K562 (cell line): ENCODE data around the gene ANKRD6. TPM values are rescaled to one million over a fixed set of nuclear protein-coding genes. Genes with fewer than 3 reads are reported as not detected.

Experiments
- ATAC-seq: fragments of 200-7000 bp; cut with Tn5 transposase; 3 replicates; pipeline ENCODE4 v1.9.1; 2020; ENCODE audit warnings: moderate library complexity
- BruUV-seq: library from RNA; stranded (reverse); fragments of 400-500 nt; replicated peaks from 2 replicates; lab custom pipeline; 2021; lab: Mats Ljungman, UMichigan
- CTCF ChIA-PET: fragments of 300-600 bp; formaldehyde crosslinking; extraction: SDS; loops from one replicate; lab custom pipeline; 2021; ENCODE audit warnings: low intra/inter-chr PET ratio; lab: Yijun Ruan, JAX
- POLR2A ChIA-PET: fragments of 300-600, 350-650 bp; sonication (Branson Sonifier 250); formaldehyde crosslinking; extraction: SDS; loops from one replicate; lab custom pipeline; 2021; ENCODE audit warnings: antibody characterized with exemption, inconsistent platforms; lab: Yijun Ruan, JAX
- DNase-seq, 4 experiments: peaks; one replicate each; pipeline versions ENCODE4 v3.0.0 to v3.0.0-alpha.2; 2011 to 2018; ENCODE audit warnings: low spot score in 3 of 4, mixed read lengths in 3 of 4; ENCODE audit errors: extremely low read depth in 1 of 4
- FAIRE-seq: peaks from 2 replicates; lab custom pipeline; 2011; peaks lifted over from hg19 to GRCh38; lab: Jason Lieb, UNC
- H2AFZ ChIP-seq: 2 replicates; pipeline ENCODE4 v1.6.0; 2011; ENCODE audit warnings: low read depth, low read length, control low read depth, inconsistent platforms
- H3K27ac ChIP-seq: fragments of 200-600 bp; 3 replicates; pipeline ENCODE4 v1.8.0; 2011; ENCODE audit warnings: low read depth, mild to moderate bottlenecking, control low read depth, inconsistent platforms, low read length, moderate library complexity, mixed read lengths; ENCODE audit errors: extremely low read depth
- H3K27me3 ChIP-seq, 2 experiments: fragments of 300-600 bp in 1 of 2; 2 replicates in 1 of 2; 3 replicates in 1 of 2; pipeline versions ENCODE4 v1.6.0 to v1.8.0; 2011; ENCODE audit warnings: inconsistent platforms in 2 of 2, low read length in 2 of 2, mild to moderate bottlenecking in 1 of 2, mixed read lengths in 1 of 2, moderate library complexity in 1 of 2; ENCODE audit not compliant: control insufficient read depth in 2 of 2, insufficient read depth in 2 of 2
- H3K36me3 ChIP-seq: fragments of 300-600 bp; 3 replicates; pipeline ENCODE4 v1.8.0; 2011; ENCODE audit warnings: mild to moderate bottlenecking, low read length, inconsistent platforms; ENCODE audit not compliant: control insufficient read depth, insufficient read depth
- H3K4me1 ChIP-seq, 2 experiments: fragments of 200-600 bp in 1 of 2; replicated peaks in 1 of 2; 2 replicates in 1 of 2; 3 replicates in 1 of 2; pipeline versions ENCODE4 v1.5.1 to v1.8.0; 2011; ENCODE audit warnings: inconsistent platforms in 2 of 2, low read length in 2 of 2, mild to moderate bottlenecking in 1 of 2, mixed read lengths in 1 of 2, moderate library complexity in 1 of 2; ENCODE audit not compliant: control insufficient read depth in 2 of 2, insufficient read depth in 2 of 2
- H3K4me2 ChIP-seq: 2 replicates; pipeline ENCODE4 v1.6.1; 2011; ENCODE audit warnings: low read length, control low read depth, inconsistent platforms, mixed read lengths; ENCODE audit not compliant: insufficient read depth
- H3K4me3 ChIP-seq: fragments of 200-600 bp; sonication (generic), shearing (Covaris generic); 2 replicates; pipeline ENCODE4 v1.5.1; 2016; ENCODE audit warnings: control low read depth, inconsistent platforms
- H3K79me2 ChIP-seq: fragments of 200-600 bp; 3 replicates; pipeline ENCODE4 v1.8.0; 2011; ENCODE audit warnings: low read length, inconsistent platforms; ENCODE audit not compliant: control insufficient read depth, insufficient read depth
- H3K9ac ChIP-seq, 2 experiments: 2 replicates each; pipeline versions ENCODE4 v1.6.0 to v1.6.1; 2011; ENCODE audit warnings: low read depth in 2 of 2, low read length in 2 of 2, control low read depth in 1 of 2, inconsistent platforms in 1 of 2, mild to moderate bottlenecking in 1 of 2, mixed read lengths in 1 of 2; ENCODE audit not compliant: insufficient read depth in 1 of 2
- H3K9me1 ChIP-seq: one replicate; pipeline ENCODE4 v1.6.0; 2011; ENCODE audit warnings: inconsistent platforms, mild to moderate bottlenecking, low read length, moderate library complexity; ENCODE audit not compliant: control insufficient read depth, insufficient read depth
- H3K9me3 ChIP-seq: replicated peaks from 2 replicates; pipeline ENCODE4 v1.5.1; 2011; ENCODE audit warnings: low read depth, low read length, inconsistent platforms; ENCODE audit not compliant: control insufficient read depth, insufficient read depth
- H4K20me1 ChIP-seq: replicated peaks from 2 replicates; pipeline ENCODE4 v1.6.1; 2011; ENCODE audit warnings: low read length, inconsistent platforms, mixed read lengths; ENCODE audit not compliant: control insufficient read depth, insufficient read depth
- ARID1B ChIP-seq: fragments of 450-650 bp; IDR thresholded peaks from 2 replicates; pipeline ENCODE4 v1.6.1; 2016; ENCODE audit warnings: antibody characterized with exemption, mild to moderate bottlenecking, inconsistent platforms
- CEBPB ChIP-seq: fragments of 450-650 bp; IDR thresholded peaks from 2 replicates; pipeline ENCODE4 v1.6.1; 2016; ENCODE audit warnings: missing genetic modification characterization, missing compliant biosample characterization
- CHAMP1 ChIP-seq: fragments of 450-650 bp; IDR thresholded peaks from 2 replicates; pipeline ENCODE4 v1.6.1; 2016; ENCODE audit warnings: mild to moderate bottlenecking
- CREB1 ChIP-seq, 2 experiments: sonication (generic) in 1 of 2; formaldehyde crosslinking in 1 of 2; IDR thresholded peaks; 2 replicates each; pipeline versions ENCODE4 v1.6.1 to v1.8.0; 2012 to 2022; ENCODE audit warnings: inconsistent platforms in 1 of 2, mild to moderate bottlenecking in 1 of 2, missing genetic modification reagents in 1 of 2, moderate library complexity in 1 of 2
- E2F4 ChIP-seq: sonication (generic); formaldehyde crosslinking; IDR thresholded peaks from 2 replicates; pipeline ENCODE4 v1.8.0; 2022; ENCODE audit warnings: mild to moderate bottlenecking, low read depth, missing genetic modification reagents
- ELF1 ChIP-seq: fragments of 200-800 bp; sonication (Bioruptor generic); IDR thresholded peaks from 2 replicates; pipeline ENCODE4 v1.6.1; 2016; ENCODE audit warnings: missing genetic modification characterization, missing compliant biosample characterization
- GABPA ChIP-seq: fragments of 200-800 bp; sonication (Bioruptor generic); conservative IDR thresholded peaks from 2 replicates; pipeline ENCODE4 v1.6.1; 2016; ENCODE audit warnings: low read depth, missing genetic modification characterization, missing compliant biosample characterization
- JUN ChIP-seq, 2 experiments: sonication (generic) in 1 of 2; formaldehyde crosslinking in 1 of 2; IDR thresholded peaks; 2 replicates each; pipeline versions ENCODE4 v1.6.1 to v1.8.0; 2012 to 2022; ENCODE audit warnings: borderline replicate concordance in 2 of 2, mild to moderate bottlenecking in 2 of 2, improper control_type of control experiment in 1 of 2, low read depth in 1 of 2, low read length in 1 of 2, missing genetic modification reagents in 1 of 2
- OTX1 ChIP-seq: fragments of 450-650 bp; formaldehyde crosslinking; IDR thresholded peaks from 2 replicates; pipeline ENCODE4 v1.4.0; 2022; ENCODE audit warnings: mild to moderate bottlenecking
- PHTF2 ChIP-seq: fragments of 250-450 bp; sonication (Bioruptor Pico); IDR thresholded peaks from 2 replicates; pipeline ENCODE4 v1.5.0; 2021; ENCODE audit warnings: mild to moderate bottlenecking
- PRPF4 ChIP-seq: fragments of 200-400 bp; formaldehyde crosslinking; IDR thresholded peaks from one replicate; pipeline ENCODE4 v1.6.1; 2017; ENCODE audit warnings: low read length, low read depth, mild to moderate bottlenecking; ENCODE audit not compliant: insufficient read depth, poor library complexity, severe bottlenecking
- TCF7 ChIP-seq: sonication (generic); IDR thresholded peaks from 2 replicates; pipeline ENCODE4 v1.6.1; 2016; ENCODE audit warnings: antibody characterized with exemption, borderline replicate concordance
- ZKSCAN3 ChIP-seq: fragments of 250-450 bp; sonication (Bioruptor Pico); IDR thresholded peaks from 2 replicates; pipeline ENCODE4 v1.4.0; 2020
- WGBS: fragments of 100-300 bp; shearing (Covaris generic); methylation state at CpG from one replicate; pipeline ENCODE4 v1.1.6; 2016; ENCODE audit warnings: low coverage, mixed read lengths; ENCODE audit not compliant: insufficient coverage; ENCODE audit errors: missing lambda C conversion rate; 5-methylcytosine and 5-hydroxymethylcytosine counted together
- in situ Hi-C: fragments of 300-500 bp; cut with MboI; formaldehyde crosslinking; loops from 4 replicates; pipeline ENCODE4 v1.15.0; 2018; ENCODE audit warnings: inconsistent platforms, mixed read lengths
- intact Hi-C: fragments of 100-400 bp; cut with micrococcal nuclease; formaldehyde crosslinking; loops from 2 replicates; pipeline ENCODE4 v1.14.2; 2022
- polyA plus RNA-seq, 8 experiments: library from polyadenylated mRNA; depleted of rRNA in 4 of 8; stranded (reverse) in 5 of 8; unstranded in 3 of 8; fragments of >200 nt; fragmentation: Nextera tagmentation in 2 of 8; fragmentation: Illumina TruSeq in 1 of 8; extraction: Ambion mirVana in 2 of 8; extraction: Trizol in 1 of 8; gene quantifications; 2 replicates each; pipeline versions ENCODE4 v1.2.1 to v1.2.3, GENCODE V29; 2011 to 2014; ENCODE audit warnings: inconsistent platforms in 1 of 8, missing spikeins in 1 of 8
- total RNA-seq, 7 experiments: library from RNA; depleted of rRNA in 6 of 7; stranded (reverse); fragments of >200 nt in 6 of 7; fragmentation: Illumina TruSeq in 2 of 7; extraction: Trizol in 2 of 7; gene quantifications; 2 replicates each; pipeline versions ENCODE4 v1.2.1 to v1.2.3, GENCODE V29; 2011 to 2021; ENCODE audit warnings: low replicate concordance in 1 of 7

Gene ANKRD6
- total and polyA plus RNA-seq, 9 of the 15 experiments (the other 6 are each of a cell fraction or from before 2014, with no cell fraction given) = 0.04 to 0.22 (median 0.08) TPM; not detected in 4

- no peak for FAIRE-seq
- Histone ChIP-seq H2AFZ (no peak overlapping the region), H3K9me1 (no peaks in the 10 kb centered on the region), H3K4me2 (no peak overlapping the region), H3K27me3 (peaks cover 5 to 29% of the 10 kb centered on the region in 2 experiments; a peak in 4 of 5 replicates), H3K9me3 (no peaks in the 10 kb centered on the region), H3K4me1 (no peaks in the 10 kb centered on the region), H4K20me1 (no peaks in the 10 kb centered on the region), H3K9ac (no peak overlapping the region), H3K79me2 (no peaks in the 10 kb centered on the region), H3K4me3 (no peak overlapping the region), H3K36me3 (no peaks in the 10 kb centered on the region), H3K27ac (no peak overlapping the region)
- ChIA-PET POLR2A (interaction anchor here (0.8 kb wide), 1 partner anchor 21 kb away, joined by 3 read pairs; no protein-coding TSS in a partner anchor), CTCF (no interaction called here)
- TF ChIP-seq E2F4 (CRISPR knock-in tag) (no peak), TCF7 (no peak), OTX1 (CRISPR knock-in tag) (no peak)
- in situ Hi-C loops = no loop called here
- ATAC-seq = no peak
- intact Hi-C loops = no loop called here
- WGBS = 0% methylated on average over 5 of the region's 5 CpGs
- no TSS peak for BruUV-seq
- DNase-seq = no peak
Observed at GRCh38 chr6:89553431-89553830, 120.5 kb downstream of the ANKRD6 start.

- WGBS = 0% methylated on average over 5 of the region's 5 CpGs
- Histone ChIP-seq H3K27me3 (peaks cover 5 to 29% of the 10 kb centered on the region in 2 experiments; a peak in 4 of 5 replicates), H4K20me1 (no peaks in the 10 kb centered on the region), H3K4me3 (no peak overlapping the region), H3K27ac (no peak overlapping the region), H3K9ac (no peak overlapping the region), H3K4me2 (no peak overlapping the region), H3K9me3 (no peaks in the 10 kb centered on the region), H2AFZ (no peak overlapping the region), H3K36me3 (no peaks in the 10 kb centered on the region), H3K4me1 (no peaks in the 10 kb centered on the region), H3K79me2 (no peaks in the 10 kb centered on the region), H3K9me1 (no peaks in the 10 kb centered on the region)
- ATAC-seq (no peak), FAIRE-seq (no peak), DNase-seq (no peak)
- ChIA-PET CTCF (no interaction called here), POLR2A (interaction anchor here (0.8 kb wide), 1 partner anchor 22 kb away, joined by 3 read pairs; no protein-coding TSS in a partner anchor)
- intact Hi-C loops (no loop called here), in situ Hi-C loops (no loop called here)
- BruUV-seq = no TSS peak
- TF ChIP-seq JUN (IDR thresholded peaks at IDR 0.05; ENCODE audit: borderline replicate concordance, low read depth, low read length) (no peak), JUN (CRISPR knock-in tag; IDR thresholded peaks at IDR 0.05; ENCODE audit: borderline replicate concordance) (no peak), CHAMP1 (no peak), ZKSCAN3 (no peak), ELF1 (tag) (no peak), PHTF2 (CRISPR knock-in tag) (no peak), ARID1B (no peak), PRPF4 (no peak), CREB1 (IDR thresholded peaks at IDR 0.05) (no peak), CREB1 (CRISPR knock-in tag; IDR thresholded peaks at IDR 0.05) (no peak), CEBPB (tag) (no peak), GABPA (no peak)
Observed at GRCh38 chr6:89554106-89554505, 121.2 kb downstream of the ANKRD6 start.
